ENCODE results near the gene TENT4B. TPM values are rescaled to one million over a fixed set of nuclear protein-coding genes. Genes with fewer than 3 reads are reported as not detected.

Gene TENT4B
- total RNA-seq, 1 donor from 2014 or later: 7.7 TPM

- no peak for DNase-seq (ENCODE audit: low read depth in 2 of 2)
Measured at GRCh38 chr16:50270510-50271147, 117.5 kb downstream of the TENT4B start.

GRCh38 chr16:50271148-50272041 is 118.3 kb downstream of the TENT4B start:
- DNase-seq (ENCODE audit: low read depth in 2 of 2): no peak

GRCh38 chr16:50272111-50272571 is 119.0 kb downstream of the TENT4B start:
- peak; percentile 19 to 26 for DNase-seq (ENCODE audit: low read depth in 2 of 2)

GRCh38 chr16:50272687-50273381 is 119.7 kb downstream of the TENT4B start:
- no peak for DNase-seq (ENCODE audit: low read depth in 2 of 2)

- no peak for DNase-seq (ENCODE audit: low read depth in 2 of 2)
Measured at GRCh38 chr16:50273382-50273690, 120.2 kb downstream of the TENT4B start.

- DNase-seq (ENCODE audit: low read depth in 2 of 2): no peak
Measured at GRCh38 chr16:50273888-50274325, 120.8 kb downstream of the TENT4B start.

- DNase-seq (ENCODE audit: low read depth in 2 of 2): no peak
Measured at GRCh38 chr16:50274326-50275097, 121.4 kb downstream of the TENT4B start.

- no peak for DNase-seq (ENCODE audit: low read depth in 2 of 2)
Measured at GRCh38 chr16:50275098-50275415, 122.0 kb downstream of the TENT4B start.

- DNase-seq (ENCODE audit: low read depth in 2 of 2): no peak
Measured at GRCh38 chr16:50275428-50276325, 122.6 kb downstream of the TENT4B start.

- DNase-seq (ENCODE audit: low read depth in 2 of 2): no peak
Measured at GRCh38 chr16:50276326-50276640, 123.2 kb downstream of the TENT4B start.

- no peak for DNase-seq (ENCODE audit: low read depth in 2 of 2)
Measured at GRCh38 chr16:50276801-50277555, 123.9 kb downstream of the TENT4B start.

- DNase-seq (ENCODE audit: low read depth in 2 of 2): no peak
Measured at GRCh38 chr16:50278251-50278650, 125.1 kb downstream of the TENT4B start.

GRCh38 chr16:50279504-50279865 is 126.4 kb downstream of the TENT4B start:
- DNase-seq (ENCODE audit: low read depth in 2 of 2): no peak

GRCh38 chr16:50280932-50281331 is 127.8 kb downstream of the TENT4B start:
- DNase-seq (ENCODE audit: low read depth in 2 of 2): no peak

Other genes starting within 250 kb of the TENT4B start
- 20.9 and 26.6 TPM in 2 replicates for gene CNEP1R1, start 128.1 kb upstream of the TENT4B start, total RNA-seq
- 20.0 and 24.6 TPM in 2 replicates for gene HEATR3, start 87.3 kb upstream of the TENT4B start, total RNA-seq
- 3.1 and 4.8 TPM in 2 replicates for gene ADCY7, start 113.2 kb downstream of the TENT4B start, total RNA-seq
- gene BRD7, start 215.7 kb downstream of the TENT4B start, total RNA-seq: 31.8 and 42.3 TPM in 2 replicates

Data from lung microvascular endothelial cell (primary cell).